Measurements from ENCODE around the gene U2AF2. TPM values are rescaled to one million over a fixed set of nuclear protein-coding genes. Genes with fewer than 3 reads are reported as not detected.

Gene U2AF2
- polyA plus RNA-seq, 1 of the 3 experiments (the other 2 are of a cell fraction): 321 TPM

GRCh38 chr19:55684946-55685681 lies 30.3 kb downstream of the U2AF2 start:
- Histone ChIP-seq H3K79me2 (ENCODE audit: insufficient read depth) (peaks cover 57% of the 10 kb centered on the region), H3K9me2 (no peaks in the 10 kb centered on the region), H3K4me2 (no peak overlapping the region), H3K36me3 (replicated peaks in 1 of 2; ENCODE audit: control insufficient read depth in 1 of 2, insufficient read depth in 2 of 2, low read length in 1 of 2) (peaks cover 16 to 55% of the 10 kb centered on the region in 2 experiments), H2AFZ (ENCODE audit: low read depth) (no peak overlapping the region), H3K9ac (no peak overlapping the region), H3K9me3 (no peaks in the 10 kb centered on the region), H3F3A (replicated peaks; ENCODE audit: insufficient read depth) (no peaks in the 10 kb centered on the region), H3K4me3 (ENCODE audit: low read depth in 2 of 2, low read length in 1 of 2) (no peak overlapping the region), H3K4me1 (ENCODE audit: control insufficient read depth in 1 of 2, insufficient read depth in 2 of 2, low read depth in 1 of 2, low read length in 1 of 2) (no peaks in the 10 kb centered on the region), H3K27me3 (ENCODE audit: insufficient read depth) (no peaks in the 10 kb centered on the region), H4K20me1 (ENCODE audit: insufficient read depth) (peaks cover 76% of the 10 kb centered on the region), H3K27ac (ENCODE audit: low read depth in 2 of 2, low read length in 1 of 2) (no peak overlapping the region)
- WGBS (ENCODE audit: low lambda C conversion rate): 97% methylated on average over 46 of the region's 60 CpGs
- ChIA-PET POLR2A (no interaction called here), CTCF (interaction anchor here (0.7 kb wide), 1 partner anchor 31 kb away, joined by 3 read pairs; the partner anchor contains the start of gene U2AF2)
- TF ChIP-seq, protein P1, sequence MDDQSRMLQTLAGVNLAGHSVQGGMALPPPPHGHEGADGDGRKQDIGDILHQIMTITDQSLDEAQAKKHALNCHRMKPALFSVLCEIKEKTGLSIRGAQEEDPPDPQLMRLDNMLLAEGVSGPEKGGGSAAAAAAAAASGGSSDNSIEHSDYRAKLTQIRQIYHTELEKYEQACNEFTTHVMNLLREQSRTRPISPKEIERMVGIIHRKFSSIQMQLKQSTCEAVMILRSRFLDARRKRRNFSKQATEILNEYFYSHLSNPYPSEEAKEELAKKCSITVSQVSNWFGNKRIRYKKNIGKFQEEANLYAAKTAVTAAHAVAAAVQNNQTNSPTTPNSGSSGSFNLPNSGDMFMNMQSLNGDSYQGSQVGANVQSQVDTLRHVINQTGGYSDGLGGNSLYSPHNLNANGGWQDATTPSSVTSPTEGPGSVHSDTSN (IDR thresholded peaks at IDR 0.05): no peak
- TF ChIP-seq EP300 (IDR thresholded peaks at IDR 0.05; ENCODE audit: borderline replicate concordance in 1 of 2, low read depth in 1 of 2, low read length in 1 of 2) (no peak), RXRA (IDR thresholded peaks at IDR 0.05; ENCODE audit: borderline replicate concordance, low read depth) (no peak), SMC3 (IDR thresholded peaks at IDR 0.05; ENCODE audit: low read depth, low read length) (no peak), TEAD4 (IDR thresholded peaks at IDR 0.05; ENCODE audit: borderline replicate concordance, insufficient read depth) (no peak), GABPA (IDR thresholded peaks at IDR 0.05; ENCODE audit: low read depth) (no peak), NFIC (IDR thresholded peaks at IDR 0.05; ENCODE audit: borderline replicate concordance) (no peak), TAF1 (IDR thresholded peaks at IDR 0.05; ENCODE audit: borderline replicate concordance, low read depth, low read length) (no peak), USF2 (IDR thresholded peaks at IDR 0.05; ENCODE audit: borderline replicate concordance, low read depth, low read length) (no peak), MXI1 (IDR thresholded peaks at IDR 0.05; ENCODE audit: low read depth, low read length) (no peak), MEF2A (IDR thresholded peaks at IDR 0.05; ENCODE audit: borderline replicate concordance, low read depth) (no peak), FOSL2 (IDR thresholded peaks at IDR 0.05; ENCODE audit: borderline replicate concordance, low read depth) (no peak), RFX5 (IDR thresholded peaks at IDR 0.05; ENCODE audit: low read length) (no peak), RAD21 (IDR thresholded peaks at IDR 0.05; ENCODE audit: low read length) (no peak)
- TF ChIP-seq, protein P2, sequence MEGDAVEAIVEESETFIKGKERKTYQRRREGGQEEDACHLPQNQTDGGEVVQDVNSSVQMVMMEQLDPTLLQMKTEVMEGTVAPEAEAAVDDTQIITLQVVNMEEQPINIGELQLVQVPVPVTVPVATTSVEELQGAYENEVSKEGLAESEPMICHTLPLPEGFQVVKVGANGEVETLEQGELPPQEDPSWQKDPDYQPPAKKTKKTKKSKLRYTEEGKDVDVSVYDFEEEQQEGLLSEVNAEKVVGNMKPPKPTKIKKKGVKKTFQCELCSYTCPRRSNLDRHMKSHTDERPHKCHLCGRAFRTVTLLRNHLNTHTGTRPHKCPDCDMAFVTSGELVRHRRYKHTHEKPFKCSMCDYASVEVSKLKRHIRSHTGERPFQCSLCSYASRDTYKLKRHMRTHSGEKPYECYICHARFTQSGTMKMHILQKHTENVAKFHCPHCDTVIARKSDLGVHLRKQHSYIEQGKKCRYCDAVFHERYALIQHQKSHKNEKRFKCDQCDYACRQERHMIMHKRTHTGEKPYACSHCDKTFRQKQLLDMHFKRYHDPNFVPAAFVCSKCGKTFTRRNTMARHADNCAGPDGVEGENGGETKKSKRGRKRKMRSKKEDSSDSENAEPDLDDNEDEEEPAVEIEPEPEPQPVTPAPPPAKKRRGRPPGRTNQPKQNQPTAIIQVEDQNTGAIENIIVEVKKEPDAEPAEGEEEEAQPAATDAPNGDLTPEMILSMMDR (IDR thresholded peaks at IDR 0.05): no peak
- TF ChIP-seq, protein P3, sequence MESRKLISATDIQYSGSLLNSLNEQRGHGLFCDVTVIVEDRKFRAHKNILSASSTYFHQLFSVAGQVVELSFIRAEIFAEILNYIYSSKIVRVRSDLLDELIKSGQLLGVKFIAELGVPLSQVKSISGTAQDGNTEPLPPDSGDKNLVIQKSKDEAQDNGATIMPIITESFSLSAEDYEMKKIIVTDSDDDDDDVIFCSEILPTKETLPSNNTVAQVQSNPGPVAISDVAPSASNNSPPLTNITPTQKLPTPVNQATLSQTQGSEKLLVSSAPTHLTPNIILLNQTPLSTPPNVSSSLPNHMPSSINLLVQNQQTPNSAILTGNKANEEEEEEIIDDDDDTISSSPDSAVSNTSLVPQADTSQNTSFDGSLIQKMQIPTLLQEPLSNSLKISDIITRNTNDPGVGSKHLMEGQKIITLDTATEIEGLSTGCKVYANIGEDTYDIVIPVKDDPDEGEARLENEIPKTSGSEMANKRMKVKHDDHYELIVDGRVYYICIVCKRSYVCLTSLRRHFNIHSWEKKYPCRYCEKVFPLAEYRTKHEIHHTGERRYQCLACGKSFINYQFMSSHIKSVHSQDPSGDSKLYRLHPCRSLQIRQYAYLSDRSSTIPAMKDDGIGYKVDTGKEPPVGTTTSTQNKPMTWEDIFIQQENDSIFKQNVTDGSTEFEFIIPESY (IDR thresholded peaks at IDR 0.05; ENCODE audit: borderline replicate concordance, low read depth): no peak
- TF ChIP-seq, protein P4, sequence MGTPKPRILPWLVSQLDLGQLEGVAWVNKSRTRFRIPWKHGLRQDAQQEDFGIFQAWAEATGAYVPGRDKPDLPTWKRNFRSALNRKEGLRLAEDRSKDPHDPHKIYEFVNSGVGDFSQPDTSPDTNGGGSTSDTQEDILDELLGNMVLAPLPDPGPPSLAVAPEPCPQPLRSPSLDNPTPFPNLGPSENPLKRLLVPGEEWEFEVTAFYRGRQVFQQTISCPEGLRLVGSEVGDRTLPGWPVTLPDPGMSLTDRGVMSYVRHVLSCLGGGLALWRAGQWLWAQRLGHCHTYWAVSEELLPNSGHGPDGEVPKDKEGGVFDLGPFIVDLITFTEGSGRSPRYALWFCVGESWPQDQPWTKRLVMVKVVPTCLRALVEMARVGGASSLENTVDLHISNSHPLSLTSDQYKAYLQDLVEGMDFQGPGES (IDR thresholded peaks at IDR 0.05; ENCODE audit: low read depth, low read length): no peak
- no peak for DNase-seq
